ENCODE results near the gene ARID5B.

GRCh38 chr10:61958805-61959204 is 57.3 kb downstream of the ARID5B start:
- TF ChIP-seq CTCF (conservative IDR thresholded peaks at IDR 0.05; ENCODE audit: low read depth, low read length): no peak
- TF ChIP-seq RAD21 (IDR thresholded peaks at IDR 0.05; ENCODE audit: low read length): no peak
- no peak for TF ChIP-seq BHLHE40 (IDR thresholded peaks at IDR 0.05; ENCODE audit: low read depth, low read length)
- TF ChIP-seq SMC3 (IDR thresholded peaks at IDR 0.05; ENCODE audit: low read depth, low read length): no peak
- no peak for TF ChIP-seq ELK1 (IDR thresholded peaks at IDR 0.05; ENCODE audit: borderline replicate concordance, low read depth, low read length)
- TF ChIP-seq MXI1 (IDR thresholded peaks at IDR 0.05; ENCODE audit: borderline replicate concordance, low read depth, low read length): no peak
- TF ChIP-seq MAFK (IDR thresholded peaks at IDR 0.05; ENCODE audit: low read depth, low read length): no peak
- no peak for TF ChIP-seq NFE2L2 (IDR thresholded peaks at IDR 0.05; ENCODE audit: low read depth, low read length)
- no peak for TF ChIP-seq CEBPB (IDR thresholded peaks at IDR 0.05; ENCODE audit: low read depth, low read length)
- TF ChIP-seq POLR2A (IDR thresholded peaks at IDR 0.05; ENCODE audit: low read depth, low read length): no peak
